ENCODE data around the gene ARNT2.

Gene ARNT2

GRCh38 chr15:80411788-80412288 is 7.7 kb downstream of the ARNT2 start:
- no peak for DNase-seq (ENCODE audit: low read depth)

- DNase-seq (ENCODE audit: low read depth) = no peak
These were observed 10.6 kb downstream of the ARNT2 start for GRCh38 chr15:80414546-80415357.

- DNase-seq (ENCODE audit: low read depth) = no peak
These were observed 11.1 kb downstream of the ARNT2 start for GRCh38 chr15:80415358-80415670.

GRCh38 chr15:80416702-80417101 is 12.5 kb downstream of the ARNT2 start:
- DNase-seq (ENCODE audit: low read depth) = no peak

GRCh38 chr15:80418892-80419537 is 14.8 kb downstream of the ARNT2 start:
- DNase-seq (ENCODE audit: low read depth) = peak; percentile 2

- no peak for DNase-seq (ENCODE audit: low read depth)
These were observed 15.4 kb downstream of the ARNT2 start for GRCh38 chr15:80419546-80419945.

GRCh38 chr15:80420658-80421057 is 16.5 kb downstream of the ARNT2 start:
- no peak for DNase-seq (ENCODE audit: low read depth)

GRCh38 chr15:80423215-80423614 is 19.0 kb downstream of the ARNT2 start:
- no peak for DNase-seq (ENCODE audit: low read depth)

- DNase-seq (ENCODE audit: low read depth) = no peak
These were observed 20.2 kb downstream of the ARNT2 start for GRCh38 chr15:80424381-80424780.

GRCh38 chr15:80426316-80426715 is 22.1 kb downstream of the ARNT2 start:
- no peak for DNase-seq (ENCODE audit: low read depth)

- no peak for DNase-seq (ENCODE audit: low read depth)
These were observed 25.8 kb downstream of the ARNT2 start for GRCh38 chr15:80429964-80430363.

GRCh38 chr15:80431635-80432344 is 27.6 kb downstream of the ARNT2 start:
- no peak for DNase-seq (ENCODE audit: low read depth)

- no peak for DNase-seq (ENCODE audit: low read depth)
These were observed 28.1 kb downstream of the ARNT2 start for GRCh38 chr15:80432345-80432702.

- DNase-seq (ENCODE audit: low read depth) = no peak
These were observed 29.7 kb downstream of the ARNT2 start for GRCh38 chr15:80433836-80434235.

- no peak for DNase-seq (ENCODE audit: low read depth)
These were observed 30.9 kb downstream of the ARNT2 start for GRCh38 chr15:80434926-80435720.

- DNase-seq (ENCODE audit: low read depth) = no peak
These were observed 32.5 kb downstream of the ARNT2 start for GRCh38 chr15:80436511-80437307.

- no peak for DNase-seq (ENCODE audit: low read depth)
These were observed 33.2 kb downstream of the ARNT2 start for GRCh38 chr15:80437334-80437891.

- no peak for DNase-seq (ENCODE audit: low read depth)
These were observed 35.0 kb downstream of the ARNT2 start for GRCh38 chr15:80439140-80439539.

GRCh38 chr15:80440024-80440423 is 35.8 kb downstream of the ARNT2 start:
- no peak for DNase-seq (ENCODE audit: low read depth)

GRCh38 chr15:80441041-80441440 is 36.9 kb downstream of the ARNT2 start:
- DNase-seq (ENCODE audit: low read depth) = no peak

GRCh38 chr15:80441714-80442113 is 37.5 kb downstream of the ARNT2 start:
- DNase-seq (ENCODE audit: low read depth) = no peak
